Tibial artery (tissue), 4 donors: ENCODE measurements around the gene ZNF146.
"Not testable (repeated sequence)": the region's sequence is repeated elsewhere in the genome, so short reads cannot be mapped to it uniquely, and the experiment has no call there.

ENCODE experiments used
- DNase-seq, 2 donors: peaks; one replicate each; pipeline ENCODE4 v3.0.0-alpha.2; 2019
- H3K27ac ChIP-seq, 2 donors: fragments of 200-600 bp; sonication (generic) in 1 of 2; 1 replicate in 1 of 2; 2 replicates in 1 of 2; pipeline ENCODE4 v1.5.1; 2018 to 2019; ENCODE audit warnings: mild to moderate bottlenecking in 1 of 2
- H3K27me3 ChIP-seq, 2 donors: fragments of 200-600 bp; sonication (generic) in 1 of 2; one replicate each; pipeline versions ENCODE4 v1.5.1 to v1.6.0; 2016 to 2019
- H3K36me3 ChIP-seq, 3 donors: fragments of 200-600 bp; sonication (generic) in 2 of 3; one replicate each; pipeline ENCODE4 v1.5.1; 2016 to 2019; ENCODE audit warnings: mild to moderate bottlenecking in 2 of 3
- H3K4me1 ChIP-seq, 4 donors: fragments of 200-600 bp; sonication (generic) in 2 of 4; 1 replicate in 3 of 4; 2 replicates in 1 of 4; pipeline ENCODE4 v1.5.1; 2016 to 2019
- H3K4me3 ChIP-seq, 2 donors: fragments of 200-600 bp; sonication (generic) in 1 of 2; 1 replicate in 1 of 2; 2 replicates in 1 of 2; pipeline ENCODE4 v1.5.1; 2018 to 2019; ENCODE audit warnings: mild to moderate bottlenecking in 2 of 2
- H3K9me3 ChIP-seq, 3 donors: fragments of 200-600 bp; sonication (generic) in 1 of 3; one replicate each; pipeline ENCODE4 v1.5.1; 2016 to 2019
- CTCF ChIP-seq, 2 experiments: fragments of 200-600 bp in 1 of 2; fragments of 450-650 bp in 1 of 2; IDR thresholded peaks; one replicate each; pipeline ENCODE4 v1.5.1; 2017 to 2019; ENCODE audit warnings: antibody characterized with exemption in 2 of 2, mild to moderate bottlenecking in 1 of 2, moderate library complexity in 1 of 2
- intact Hi-C: fragments of 100-400 bp; cut with DNase I; formaldehyde crosslinking; loops from one replicate; pipeline ENCODE4 v1.15.0; 2023; ENCODE audit warnings: low total_unique reads

The ZNF146 gene

GRCh38 chr19:36214386-36215275 lies at the start of gene ZNF146, which contains the start of gene ZNF565:
Gene ZNF146 (plus strand): TSS chr19:36215106. CDS start chr19:36236441, 21,335 bp downstream.
Gene ZNF565 (minus strand): TSS chr19:36214665. CDS start chr19:36201985, 12,680 bp downstream.
- DNase-seq: peak; percentile 98 to 99
- Histone ChIP-seq H3K27me3 (no peaks in the 10 kb centered on the region), H3K27ac (peak within 1 kb of the TSS; percentile 84), H3K4me3 (peak within 1 kb of the TSS; percentile 58 to 86), H3K4me1 (peaks cover 4 to 26% (median 18%) of the 10 kb centered on the region in 4 donors), H3K36me3 (peaks cover 0 to 6% (median 5%) of the 10 kb centered on the region in 3 donors), H3K9me3 (no peaks in the 10 kb centered on the region)
- intact Hi-C loops: loop anchor here (10.0 kb wide), 1 partner anchor 1380 kb away; the partner anchor contains the start of genes ZNF540 and ZNF571
- TF ChIP-seq CTCF (IDR thresholded peaks at IDR 0.05): peak; percentile 18 to 56

- Histone ChIP-seq H3K27ac (peak overlapping the region; percentile 37 to 54), H3K9me3 (no peaks in the 10 kb centered on the region), H3K4me3 (no peak overlapping the region), H3K4me1 (peaks cover 0 to 14% (median 1%) of the 10 kb centered on the region in 4 donors), H3K36me3 (peaks cover 7 to 11% (median 9%) of the 10 kb centered on the region in 3 donors), H3K27me3 (no peaks in the 10 kb centered on the region)
- DNase-seq: peak in 1 of 2 donors; percentile 31
- intact Hi-C loops: loop anchor here (5.0 kb wide), 1 partner anchor 47 kb away; no protein-coding TSS in a partner anchor
- TF ChIP-seq CTCF (IDR thresholded peaks at IDR 0.05): no peak
Observed at GRCh38 chr19:36169084-36169760, 45.7 kb upstream of the ZNF146 start.

GRCh38 chr19:36172852-36173251 lies 42.1 kb upstream of the ZNF146 start:
- TF ChIP-seq CTCF (IDR thresholded peaks at IDR 0.05): no peak
- Histone ChIP-seq H3K36me3 (no peaks in the 10 kb centered on the region), H3K9me3 (no peaks in the 10 kb centered on the region), H3K4me3 (no peak overlapping the region), H3K4me1 (peaks cover 0 to 14% (median 1%) of the 10 kb centered on the region in 4 donors), H3K27me3 (no peaks in the 10 kb centered on the region), H3K27ac (no peak overlapping the region)
- no peak for DNase-seq
- intact Hi-C loops: no loop called here

GRCh38 chr19:36173846-36174245 lies 41.1 kb upstream of the ZNF146 start:
- peaks cover 0 to 14% (median 1%) of the 10 kb centered on the region in 4 donors for H3K4me1 ChIP-seq
- H3K9me3 ChIP-seq, H3K4me3 ChIP-seq, DNase-seq, H3K27ac ChIP-seq, H3K36me3 ChIP-seq, H3K27me3 ChIP-seq, intact Hi-C loops: not testable (repeated sequence)

GRCh38 chr19:36179077-36179476 lies 35.8 kb upstream of the ZNF146 start:
- peaks cover 11 to 18% (median 16%) of the 10 kb centered on the region in 3 donors for H3K36me3 ChIP-seq
- H3K9me3 ChIP-seq, H3K4me3 ChIP-seq, DNase-seq, H3K4me1 ChIP-seq, intact Hi-C loops, H3K27ac ChIP-seq, H3K27me3 ChIP-seq: not testable (repeated sequence)

- intact Hi-C loops: no loop called here
- no peak overlapping the region for H3K27ac ChIP-seq
Observed at GRCh38 chr19:36182612-36183244, 32.2 kb upstream of the ZNF146 start.

More at GRCh38 chr19:36182612-36183244, 32.2 kb upstream of the ZNF146 start:
- Histone ChIP-seq H3K27me3 (no peaks in the 10 kb centered on the region), H3K9me3 (no peaks in the 10 kb centered on the region), H3K4me1 (no peaks in the 10 kb centered on the region), H3K4me3 (no peak overlapping the region), H3K36me3 (peaks cover 11 to 18% (median 16%) of the 10 kb centered on the region in 3 donors)
- DNase-seq: no peak
- no peak for TF ChIP-seq CTCF (IDR thresholded peaks at IDR 0.05)
